PC-3 (cell line): ENCODE results near the gene OR2M4. TPM values are rescaled to one million over a fixed set of nuclear protein-coding genes. Genes with fewer than 3 reads are reported as not detected.

ENCODE experiments used
- ATAC-seq: fragments of 200-7000 bp; cut with Tn5 transposase; 2 replicates; pipeline ENCODE4 v1.9.1; 2020; ENCODE audit warnings: mild to moderate bottlenecking, moderate library complexity
- BruUV-seq: library from RNA; stranded (reverse); fragments of 400-500 nt; replicated peaks from 2 replicates; lab custom pipeline; 2021; lab: Mats Ljungman, UMichigan
- CTCF ChIA-PET: fragments of 300-600 bp; sonication (Branson Sonifier 250); formaldehyde crosslinking; loops from one replicate; lab custom pipeline; 2022; ENCODE audit warnings: antibody characterized with exemption; lab: Charles Lee
- POLR2A ChIA-PET: fragments of 300-600 bp; sonication (Branson Sonifier 250); formaldehyde crosslinking; loops from one replicate; lab custom pipeline; 2022; ENCODE audit warnings: antibody characterized with exemption; ENCODE audit not compliant: unreplicated experiment; lab: Charles Lee
- DNase-seq: peaks from one replicate; pipeline ENCODE4 v3.0.0-alpha.2; 2015
- H2AFZ ChIP-seq: fragments of 300-600 bp; sonication (generic); 2 replicates; pipeline ENCODE4 v1.6.0; 2016; ENCODE audit warnings: antibody characterized with exemption, low read length
- H3F3A ChIP-seq: fragments of 300-600 bp; sonication (generic); one replicate; pipeline ENCODE4 v1.6.0; 2017; ENCODE audit warnings: antibody characterized with exemption, low read length, control low read depth, mild to moderate bottlenecking; ENCODE audit not compliant: unreplicated experiment
- H3K27ac ChIP-seq: fragments of 300-600 bp; sonication (generic); 2 replicates; pipeline ENCODE4 v1.5.1; 2016; ENCODE audit warnings: mild to moderate bottlenecking, low read length
- H3K27me3 ChIP-seq: fragments of 300-600 bp; sonication (generic); 2 replicates; pipeline ENCODE4 v1.6.1; 2016; ENCODE audit warnings: low read length, mixed read lengths
- H3K36me3 ChIP-seq: fragments of 300-600 bp; sonication (generic); 2 replicates; pipeline ENCODE4 v1.6.1; 2016; ENCODE audit warnings: low read depth, mixed run types, low read length, mixed read lengths
- H3K4me1 ChIP-seq: fragments of 300-600 bp; sonication (generic); 2 replicates; pipeline ENCODE4 v1.5.1; 2016; ENCODE audit warnings: low read length; ENCODE audit not compliant: insufficient read depth
- H3K4me2 ChIP-seq: fragments of 300-600 bp; sonication (generic); 2 replicates; pipeline ENCODE4 v1.6.0; 2016; ENCODE audit warnings: low read length
- H3K4me3 ChIP-seq: fragments of 300-600 bp; sonication (generic); 2 replicates; pipeline ENCODE4 v1.5.1; 2016; ENCODE audit warnings: mild to moderate bottlenecking, low read length, mixed read lengths
- H3K79me2 ChIP-seq: fragments of 300-600 bp; sonication (generic); 2 replicates; pipeline ENCODE4 v1.6.1; 2017; ENCODE audit warnings: low read length, mixed read lengths
- H3K9ac ChIP-seq: fragments of 300-600 bp; sonication (generic); 2 replicates; pipeline ENCODE4 v1.6.0; 2016; ENCODE audit warnings: mild to moderate bottlenecking, low read length
- H3K9me2 ChIP-seq: fragments of 300-600 bp; sonication (generic); replicated peaks from 2 replicates; pipeline ENCODE4 v1.6.1; 2016; ENCODE audit warnings: mixed run types, low read length, mixed read lengths
- H3K9me3 ChIP-seq: fragments of 300-600 bp; sonication (generic); 2 replicates; pipeline ENCODE4 v1.6.1; 2016; ENCODE audit warnings: low read length, mixed read lengths
- H4K20me1 ChIP-seq: fragments of 300-600 bp; sonication (generic); 2 replicates; pipeline ENCODE4 v1.6.1; 2016; ENCODE audit warnings: low read length, mixed read lengths
- EZH2 ChIP-seq: fragments of 300-600 bp; sonication (generic); IDR thresholded peaks from one replicate; pipeline ENCODE4 v1.6.1; 2017; ENCODE audit warnings: antibody characterized with exemption, mild to moderate bottlenecking, low read length; ENCODE audit not compliant: unreplicated experiment
- EZH2phosphoT487 ChIP-seq: fragments of 300-600 bp; sonication (generic); IDR thresholded peaks from 2 replicates; pipeline ENCODE4 v1.6.1; 2018; ENCODE audit warnings: mild to moderate bottlenecking, antibody characterized with exemption, low read length, borderline replicate concordance
- intact Hi-C: fragments of 100-400 bp; cut with micrococcal nuclease; formaldehyde crosslinking; loops from 2 replicates; pipeline ENCODE4 v1.9.0; 2023
- total RNA-seq: library from RNA; depleted of rRNA; stranded (reverse); fragments of >200 nt; gene quantifications from 2 replicates; pipeline ENCODE4 v1.2.3, GENCODE V29; 2014; rRNA removed
- TF ChIP-seq, protein P1 (sequence below): fragments of 300-600 bp; sonication (generic); conservative IDR thresholded peaks from 2 replicates; pipeline ENCODE4 v1.5.1; 2017; ENCODE audit warnings: antibody characterized with exemption, low read depth, mild to moderate bottlenecking, low read length

OR2M4 gene
- total RNA-seq, 1 experiment from 2014 or later: not detected

DNA sequence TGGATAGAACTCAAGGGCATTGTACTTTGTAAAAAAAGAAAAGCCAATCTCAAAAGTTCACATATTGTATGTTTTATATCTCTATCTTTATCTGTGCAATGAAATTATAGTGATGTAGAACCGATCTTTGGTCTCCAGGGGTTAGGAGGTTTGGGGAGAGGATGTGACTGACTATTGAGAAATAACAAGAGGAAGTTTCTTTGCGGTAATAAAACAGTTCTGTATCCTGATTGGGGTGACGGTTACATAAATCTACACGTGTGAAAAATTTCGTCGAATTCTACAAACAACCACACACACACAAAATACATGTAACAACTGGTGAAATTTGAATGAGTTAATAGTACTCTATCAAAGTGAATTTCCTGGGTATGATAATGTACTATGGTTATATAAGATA is 57.2 kb downstream of the OR2M4 start:
- H3K9me3 ChIP-seq: 0 out of 2 replicates have a peak, but pooled peaks cover 3% of the 10 kb centered on the region
- no peaks in the 10 kb centered on the region for H3K27me3 ChIP-seq
- H3K4me1 ChIP-seq: no peaks in the 10 kb centered on the region
- no peaks in the 10 kb centered on the region for H3K36me3 ChIP-seq
- no peak overlapping the region for H2AFZ ChIP-seq
- H3K4me3 ChIP-seq: no peak overlapping the region
- H3K27ac ChIP-seq: no peak overlapping the region
- no peak for TF ChIP-seq EZH2
- TF ChIP-seq, protein P1, sequence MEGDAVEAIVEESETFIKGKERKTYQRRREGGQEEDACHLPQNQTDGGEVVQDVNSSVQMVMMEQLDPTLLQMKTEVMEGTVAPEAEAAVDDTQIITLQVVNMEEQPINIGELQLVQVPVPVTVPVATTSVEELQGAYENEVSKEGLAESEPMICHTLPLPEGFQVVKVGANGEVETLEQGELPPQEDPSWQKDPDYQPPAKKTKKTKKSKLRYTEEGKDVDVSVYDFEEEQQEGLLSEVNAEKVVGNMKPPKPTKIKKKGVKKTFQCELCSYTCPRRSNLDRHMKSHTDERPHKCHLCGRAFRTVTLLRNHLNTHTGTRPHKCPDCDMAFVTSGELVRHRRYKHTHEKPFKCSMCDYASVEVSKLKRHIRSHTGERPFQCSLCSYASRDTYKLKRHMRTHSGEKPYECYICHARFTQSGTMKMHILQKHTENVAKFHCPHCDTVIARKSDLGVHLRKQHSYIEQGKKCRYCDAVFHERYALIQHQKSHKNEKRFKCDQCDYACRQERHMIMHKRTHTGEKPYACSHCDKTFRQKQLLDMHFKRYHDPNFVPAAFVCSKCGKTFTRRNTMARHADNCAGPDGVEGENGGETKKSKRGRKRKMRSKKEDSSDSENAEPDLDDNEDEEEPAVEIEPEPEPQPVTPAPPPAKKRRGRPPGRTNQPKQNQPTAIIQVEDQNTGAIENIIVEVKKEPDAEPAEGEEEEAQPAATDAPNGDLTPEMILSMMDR: no peak
- TF ChIP-seq EZH2phosphoT487: no peak
- no peaks in the 10 kb centered on the region for H3F3A ChIP-seq
- H3K9ac ChIP-seq: no peak overlapping the region
- H4K20me1 ChIP-seq: no peaks in the 10 kb centered on the region
- no peak for ATAC-seq
- H3K4me2 ChIP-seq: no peak overlapping the region
- H3K79me2 ChIP-seq: no peaks in the 10 kb centered on the region
- ChIA-PET CTCF (no interaction called here), POLR2A (no interaction called here)
- no peak for DNase-seq
- intact Hi-C loops: no loop called here
- no peaks in the 10 kb centered on the region; the same call in 1 of the 2 replicates for H3K9me2 ChIP-seq
- BruUV-seq: no TSS peak

Other genes with a start within 250 kb of the OR2M4 start
- 0.07 and 0.35 TPM in 2 replicates for gene OR2L5, start 217.8 kb upstream of the OR2M4 start, total RNA-seq
- gene OR2L2, start 201.3 kb upstream of the OR2M4 start, total RNA-seq: 0.06 TPM in 1 of 2 replicates, not detected in the other
- 0.15 TPM in 1 of 2 replicates, not detected in the other for gene OR2L3, start 184.6 kb upstream of the OR2M4 start, total RNA-seq
- gene OR2L13, start 136.2 kb upstream of the OR2M4 start, total RNA-seq: not detected in 2 replicates
- not detected in 2 replicates for gene OR2M5, start 86.3 kb upstream of the OR2M4 start, total RNA-seq
- gene OR2M2, start 56.6 kb upstream of the OR2M4 start, total RNA-seq: not detected in 2 replicates
- not detected in 2 replicates for gene OR2M3, start 34.2 kb upstream of the OR2M4 start, total RNA-seq
- gene OR2T33, start 46.6 kb downstream of the OR2M4 start, total RNA-seq: 0.18 TPM in 1 of 2 replicates, not detected in the other
- gene OR2T12, start 72.0 kb downstream of the OR2M4 start, total RNA-seq: not detected in 2 replicates
- not detected in 2 replicates for gene OR2M7, start 93.2 kb downstream of the OR2M4 start, total RNA-seq
- not detected in 2 replicates for gene OR14C36, start 117.4 kb downstream of the OR2M4 start, total RNA-seq
- not detected in 2 replicates for gene OR2T4, start 130.2 kb downstream of the OR2M4 start, total RNA-seq
- gene OR2T6, start 144.3 kb downstream of the OR2M4 start, total RNA-seq: not detected in 2 replicates
- gene OR2T1, start 171.6 kb downstream of the OR2M4 start, total RNA-seq: not detected in 2 replicates
- gene OR2T2, start 214.2 kb downstream of the OR2M4 start, total RNA-seq: not detected in 2 replicates
- not detected in 2 replicates for gene OR2T3, start 241.9 kb downstream of the OR2M4 start, total RNA-seq